Activated naive CD4-positive, alpha-beta T cell treated with anti-CD3 and anti-CD28 coated beads, Interleukin-2, amount 50 U/mL, for 16 hours (primary cell): ENCODE results near the gene MYO5B.
"Not testable (repeated sequence)": the region's sequence is repeated elsewhere in the genome, so short reads cannot be mapped to it uniquely, and the experiment has no call there.

Experiments
- DNase-seq: peaks from one replicate; pipeline ENCODE4 v3.0.0-alpha.2; 2020

MYO5B gene

GRCh38 chr18:49910019-49910418 is 284.9 kb downstream of the MYO5B start:
- no peak for DNase-seq

GRCh38 chr18:49907346-49907929 is 287.5 kb downstream of the MYO5B start:
- no peak for DNase-seq

GRCh38 chr18:49905771-49906170 is 289.2 kb downstream of the MYO5B start:
- DNase-seq: no peak

- DNase-seq: no peak
Measured at GRCh38 chr18:49904871-49905555, 289.9 kb downstream of the MYO5B start.

GRCh38 chr18:49901862-49902340 is 293.0 kb downstream of the MYO5B start:
- DNase-seq: no peak

GRCh38 chr18:49899657-49900330 is 295.2 kb downstream of the MYO5B start:
- no peak for DNase-seq

GRCh38 chr18:49898421-49898820 is 296.5 kb downstream of the MYO5B start:
- peak; percentile 35 for DNase-seq

- no peak for DNase-seq
Measured at GRCh38 chr18:49894517-49895226, 300.3 kb downstream of the MYO5B start.

GRCh38 chr18:49893036-49893435 is 301.9 kb downstream of the MYO5B start:
- no peak for DNase-seq

GRCh38 chr18:49892148-49892924 is 302.6 kb downstream of the MYO5B start:
- DNase-seq: no peak

- no peak for DNase-seq
Measured at GRCh38 chr18:49890041-49890440, 304.9 kb downstream of the MYO5B start.

GRCh38 chr18:49889552-49889951 is 305.4 kb downstream of the MYO5B start:
- DNase-seq: not testable (repeated sequence)

GRCh38 chr18:49886891-49887764 is 307.8 kb downstream of the MYO5B start:
- no peak for DNase-seq

- no peak for DNase-seq
Measured at GRCh38 chr18:49884959-49885358, 310.0 kb downstream of the MYO5B start.

- DNase-seq: no peak
Measured at GRCh38 chr18:49884465-49884864, 310.5 kb downstream of the MYO5B start.

GRCh38 chr18:49880661-49881060 is 314.3 kb downstream of the MYO5B start:
- no peak for DNase-seq

GRCh38 chr18:49879271-49879580 is 315.7 kb downstream of the MYO5B start:
- no peak for DNase-seq

- no peak for DNase-seq
Measured at GRCh38 chr18:49878567-49879270, 316.2 kb downstream of the MYO5B start.

GRCh38 chr18:49878015-49878414 is 316.9 kb downstream of the MYO5B start:
- DNase-seq: no peak

- DNase-seq: no peak
Measured at GRCh38 chr18:49876536-49876935, 318.4 kb downstream of the MYO5B start.

GRCh38 chr18:49875783-49876182 is 319.2 kb downstream of the MYO5B start:
- no peak for DNase-seq
